NCI-H446 (cell line): Measurements from ENCODE around the gene CDK9.
A peak's percentile ranks its signal among the peaks of the same experiment; 100 is the strongest.
"Not testable (repeated sequence)": the region's sequence is repeated elsewhere in the genome, so short reads cannot be mapped to it uniquely, and the experiment has no call there.

Experiments used
- DNase-seq, 2 experiments: peaks; one replicate each; lab custom pipeline; 2025; lab: John Stamatoyannopoulos, UW

CDK9 gene

DNA sequence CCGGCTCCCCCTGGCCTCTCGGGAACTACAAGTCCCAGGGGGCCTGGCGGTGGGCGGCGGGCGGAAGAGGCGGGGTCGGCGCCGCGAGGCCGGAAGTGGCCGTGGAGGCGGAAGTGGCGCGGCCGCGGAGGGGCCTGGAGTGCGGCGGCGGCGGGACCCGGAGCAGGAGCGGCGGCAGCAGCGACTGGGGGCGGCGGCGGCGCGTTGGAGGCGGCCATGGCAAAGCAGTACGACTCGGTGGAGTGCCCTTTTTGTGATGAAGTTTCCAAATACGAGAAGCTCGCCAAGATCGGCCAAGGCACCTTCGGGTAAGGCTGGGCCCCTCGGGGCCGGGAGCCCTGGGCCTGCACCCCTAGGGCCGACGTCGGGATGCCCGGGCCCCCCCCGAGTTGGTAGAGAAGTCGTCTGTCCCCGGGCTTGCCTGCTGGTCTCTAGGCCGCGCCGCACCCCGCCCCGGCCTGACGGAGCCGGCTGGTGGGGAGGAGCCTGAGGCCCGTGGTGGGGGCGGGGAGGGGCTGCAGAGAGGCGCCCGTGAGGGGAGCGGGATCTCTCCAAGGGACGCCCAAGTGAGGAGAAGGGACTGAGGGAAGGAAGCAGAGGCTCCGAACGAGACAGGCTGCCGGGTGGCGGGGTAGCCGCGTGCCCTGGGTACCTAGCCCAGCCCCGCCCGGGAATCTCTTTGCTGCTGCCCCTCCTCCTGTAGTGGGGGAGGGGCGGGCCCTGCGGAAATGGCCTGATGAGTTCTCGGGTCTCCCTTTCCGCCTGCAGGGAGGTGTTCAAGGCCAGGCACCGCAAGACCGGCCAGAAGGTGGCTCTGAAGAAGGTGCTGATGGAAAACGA, at the start of gene CDK9:
TSS of gene CDK9 (plus strand) at position 102 of the 840 bp plus-strand sequence. CDS start at position 217, 115 bp downstream.
- peak; percentile 28 to 83 for DNase-seq

DNA sequence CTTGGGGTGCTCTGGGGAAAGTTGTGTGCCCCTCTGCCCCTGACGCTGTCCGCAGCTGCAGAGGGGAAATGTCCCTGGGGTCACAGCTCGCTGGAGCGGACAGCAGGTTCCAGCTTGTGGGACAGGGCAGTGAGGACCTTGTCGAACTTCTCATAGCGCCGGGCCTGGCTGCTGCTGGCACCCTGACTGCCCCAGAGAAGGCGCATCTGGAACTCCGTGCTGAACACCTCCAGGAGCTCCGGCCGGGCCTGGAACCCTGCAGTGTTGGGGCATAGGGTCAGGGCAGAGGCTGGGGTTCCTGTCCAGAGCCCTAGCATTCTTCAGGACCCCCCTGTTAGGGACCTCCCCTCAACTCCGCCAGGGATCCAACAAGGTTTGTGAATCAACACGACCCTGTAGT, 47.2 kb upstream of the CDK9 start:
- DNase-seq: no peak

DNA sequence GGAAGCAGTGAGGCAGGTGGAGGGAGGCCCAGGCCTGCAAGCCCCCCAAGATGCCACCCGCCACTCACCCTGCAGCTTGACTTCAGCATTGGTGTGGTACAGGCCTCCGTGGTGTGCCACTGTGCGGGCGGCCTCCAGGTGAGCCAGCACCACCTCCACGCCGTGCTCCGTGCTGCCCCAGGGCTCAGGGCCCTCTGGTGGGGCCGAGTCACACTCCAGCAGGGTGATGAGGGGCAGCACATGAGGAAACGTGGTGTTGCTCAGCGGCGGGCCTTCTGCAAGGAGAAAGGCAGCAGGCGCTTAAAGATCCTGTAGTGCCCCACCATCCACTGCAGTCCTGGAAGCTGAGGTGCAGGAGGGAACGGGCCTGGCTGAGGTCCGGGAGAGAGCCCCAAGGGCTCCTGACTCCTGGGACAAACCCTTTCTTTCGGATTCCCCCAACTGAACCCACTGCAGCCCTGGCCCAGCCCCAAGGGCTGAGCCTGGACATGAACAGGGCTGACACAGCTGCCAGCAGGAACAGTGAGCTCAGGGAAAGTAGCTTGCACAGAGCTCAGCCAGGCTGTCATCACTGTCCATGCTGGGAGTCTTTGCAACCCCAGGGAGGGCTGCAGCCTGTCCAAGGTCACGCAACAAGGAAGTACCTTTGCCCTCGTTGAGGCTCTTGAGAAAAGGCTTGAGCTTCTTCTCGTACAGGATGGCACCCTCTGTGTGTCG, 46.1 kb upstream of the CDK9 start:
- DNase-seq: no peak

DNA sequence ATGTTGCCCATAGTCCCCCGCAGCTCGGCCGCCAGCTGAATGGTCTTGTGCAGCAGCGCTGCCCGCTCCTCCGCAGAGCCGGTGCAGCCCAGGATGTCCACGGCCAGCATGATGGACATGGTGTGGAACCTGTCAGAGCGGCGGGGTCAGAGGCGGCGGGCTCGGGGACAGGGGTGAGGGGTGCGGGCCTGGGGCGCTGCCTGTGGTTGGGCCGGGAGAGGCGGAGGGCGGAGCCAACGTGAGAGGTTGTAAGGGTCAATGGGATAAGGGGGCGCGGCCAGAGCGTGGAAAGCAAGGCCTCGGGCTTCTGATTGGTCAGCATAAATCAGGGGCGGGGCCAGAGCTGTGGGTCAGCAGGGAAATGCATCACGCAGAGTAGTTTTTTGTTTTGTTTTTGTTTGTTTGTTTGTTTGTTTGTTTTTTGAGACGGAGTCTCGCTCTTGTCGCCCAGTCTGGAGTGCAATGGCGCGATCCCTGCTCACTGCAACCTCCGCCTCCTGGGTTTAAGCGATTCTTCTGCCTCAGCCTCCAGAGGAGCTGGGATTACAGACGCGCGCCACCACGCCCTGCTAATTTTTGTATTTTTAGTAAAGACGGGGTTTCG, 43.9 kb upstream of the CDK9 start:
- DNase-seq: no peak

DNA sequence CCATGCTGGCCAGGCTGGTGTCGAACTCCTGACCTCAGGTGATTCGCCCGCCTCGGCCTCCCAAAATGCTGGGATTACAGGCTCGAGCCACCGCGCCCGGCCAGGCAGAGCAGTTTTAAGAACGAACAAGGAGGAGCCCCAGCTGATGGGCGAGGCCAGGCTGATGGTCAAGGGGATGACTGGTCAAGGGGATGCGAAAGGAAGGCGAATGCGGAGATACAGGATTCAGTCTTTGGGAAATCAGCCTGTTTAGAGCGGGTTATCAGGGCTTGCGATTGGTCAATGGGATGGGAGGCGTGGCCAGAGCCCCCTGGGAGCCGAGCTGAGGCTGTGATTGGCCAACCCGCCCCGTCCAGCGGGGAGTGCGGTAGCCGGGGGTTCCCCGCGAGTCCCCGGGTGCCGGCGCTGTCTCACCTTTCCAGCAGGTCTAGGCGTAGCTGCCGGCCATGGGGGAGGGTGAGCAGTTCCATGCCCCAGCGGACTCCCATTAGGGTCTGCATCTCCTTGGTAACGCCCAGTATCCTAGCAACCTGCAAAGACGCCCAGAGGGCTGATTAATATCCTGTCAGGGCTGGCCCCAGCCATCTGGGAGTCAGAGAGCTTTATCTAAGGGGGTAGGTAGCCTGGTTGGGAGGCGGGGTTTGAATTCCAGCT, 43.3 kb upstream of the CDK9 start:
- no peak for DNase-seq

DNA sequence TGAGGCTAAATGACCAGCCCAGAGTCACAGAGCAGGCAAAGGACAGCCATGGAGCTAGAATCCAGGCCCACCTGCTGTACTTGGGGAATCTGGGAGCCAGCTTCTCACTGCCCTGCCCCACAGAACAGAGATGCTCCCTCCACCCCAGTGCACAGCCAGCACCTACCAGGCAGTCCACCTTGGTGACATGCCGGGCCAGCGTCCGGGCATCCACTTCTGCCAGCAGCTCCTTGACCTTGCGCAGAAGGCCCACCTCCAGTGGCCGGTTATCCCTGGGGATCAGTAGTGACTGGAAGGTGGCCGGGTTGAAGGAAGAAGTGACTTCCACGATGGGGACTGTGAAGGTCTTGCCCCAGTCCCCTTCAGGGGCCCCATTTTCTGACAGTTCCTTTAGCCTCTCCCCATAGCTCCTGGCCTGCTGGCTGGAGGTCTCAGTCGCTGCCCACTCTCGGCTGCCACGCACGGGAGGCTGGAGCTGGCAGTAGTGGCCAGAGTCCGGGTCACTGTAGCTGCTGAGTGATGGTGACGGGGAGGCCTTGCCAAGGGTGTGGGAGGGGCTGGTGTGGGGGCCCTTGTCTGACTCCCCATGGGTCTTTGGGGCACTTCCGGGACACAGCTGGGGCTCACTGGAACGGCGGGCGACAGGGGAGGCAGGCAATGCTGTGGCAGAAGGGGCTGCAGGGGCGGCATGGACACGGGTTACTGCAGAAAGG, 41.3 kb upstream of the CDK9 start:
- no peak for DNase-seq

DNA sequence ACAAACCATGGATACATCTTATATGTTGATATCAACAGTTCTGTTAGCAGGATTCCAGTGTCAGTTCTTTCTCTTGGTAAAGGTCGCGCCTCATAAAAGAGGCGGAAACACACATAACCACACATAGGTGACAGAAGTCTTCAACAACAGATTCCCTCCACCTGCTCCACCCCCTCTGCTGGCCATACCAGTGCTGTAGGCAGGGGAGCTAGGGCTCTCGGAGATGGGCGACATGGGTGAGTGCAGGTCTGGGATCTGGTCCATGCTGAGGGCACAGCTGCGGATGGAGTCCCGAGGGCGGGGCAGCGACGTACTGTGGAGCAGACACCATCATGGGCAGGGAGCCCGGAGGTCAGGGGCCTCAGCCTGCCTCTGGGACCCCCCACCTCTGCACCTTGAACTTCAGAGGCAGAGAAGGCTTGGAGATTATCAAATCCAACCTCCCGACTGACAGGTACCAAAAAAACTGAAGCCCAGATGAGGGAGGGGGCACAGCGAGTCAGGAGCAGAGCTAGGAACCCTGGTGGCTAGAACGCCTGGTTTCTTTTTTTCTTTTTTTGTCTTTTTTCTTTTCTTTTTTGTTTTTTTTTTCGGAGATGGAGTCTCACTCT, 38.8 kb upstream of the CDK9 start:
- DNase-seq: no peak

DNA sequence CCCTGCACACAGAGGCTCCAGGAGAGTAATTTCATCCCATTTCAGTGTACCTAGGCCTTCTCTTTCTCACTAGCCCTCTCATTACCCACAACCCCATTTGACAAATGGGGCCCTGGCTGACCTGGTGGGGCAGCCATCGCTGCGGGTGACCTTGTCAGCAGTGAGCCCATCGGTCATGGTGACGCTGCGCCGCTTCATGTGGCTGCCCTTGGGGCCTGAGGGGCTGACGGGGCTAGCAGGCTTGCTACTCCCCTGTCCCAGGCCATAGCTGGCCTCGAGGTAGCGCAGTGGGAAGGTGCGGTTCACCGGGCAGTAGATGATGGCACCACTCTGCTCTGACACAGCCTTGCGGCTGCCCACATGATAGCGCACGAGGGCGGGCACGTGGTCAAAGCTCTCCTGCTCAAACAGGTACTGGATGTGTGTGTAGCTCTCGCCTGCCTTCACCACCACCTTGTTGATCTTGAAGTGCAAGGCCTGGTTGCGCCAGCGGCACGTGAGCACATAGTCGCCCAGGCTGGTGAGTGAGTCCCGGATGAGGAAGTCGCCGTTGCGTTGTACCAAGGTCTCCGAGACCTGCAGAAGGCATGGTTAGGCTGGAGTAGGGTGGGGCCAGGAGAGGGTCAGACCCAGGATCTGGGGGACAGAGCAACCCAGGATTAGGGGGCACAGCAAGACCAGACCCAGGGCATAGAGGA, 36.6 kb upstream of the CDK9 start:
- no peak for DNase-seq

DNA sequence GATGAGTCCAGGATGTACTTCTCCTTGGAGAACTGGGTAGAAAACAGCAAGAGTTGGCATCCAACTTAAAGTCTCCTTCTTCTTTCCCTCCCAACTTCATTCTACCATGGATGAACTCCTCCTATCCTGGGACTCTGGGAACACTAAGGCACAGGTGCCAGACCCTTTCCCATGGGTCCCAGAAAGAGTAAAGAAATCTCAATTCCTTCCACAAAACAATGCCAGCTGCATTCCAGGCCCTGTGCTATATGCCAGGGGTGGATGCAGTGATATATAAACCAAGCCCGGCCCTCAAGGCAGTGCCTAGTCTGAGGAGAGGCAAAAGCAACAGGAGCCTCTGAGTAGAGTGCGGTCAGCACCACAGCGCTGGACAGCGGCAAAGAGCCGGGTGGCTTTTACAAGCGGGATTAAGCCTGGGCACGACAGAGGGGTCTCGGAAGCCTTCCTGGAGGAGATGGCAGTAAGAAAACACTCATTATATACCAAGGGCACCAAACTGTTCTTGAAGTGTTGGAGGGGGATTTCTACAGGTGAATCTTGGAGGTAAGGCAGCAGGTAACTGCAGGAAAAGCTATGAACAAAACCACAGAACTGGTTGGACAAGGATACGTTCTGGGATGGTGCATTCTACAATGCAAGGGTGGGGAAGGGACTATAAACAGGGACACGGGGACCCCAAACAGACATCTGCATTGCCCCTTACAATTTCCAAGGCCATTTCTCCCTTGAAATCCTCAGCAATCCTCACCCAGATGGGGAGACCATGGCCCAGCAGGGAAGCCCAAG, 34.4 kb upstream of the CDK9 start:
- no peak for DNase-seq

DNA sequence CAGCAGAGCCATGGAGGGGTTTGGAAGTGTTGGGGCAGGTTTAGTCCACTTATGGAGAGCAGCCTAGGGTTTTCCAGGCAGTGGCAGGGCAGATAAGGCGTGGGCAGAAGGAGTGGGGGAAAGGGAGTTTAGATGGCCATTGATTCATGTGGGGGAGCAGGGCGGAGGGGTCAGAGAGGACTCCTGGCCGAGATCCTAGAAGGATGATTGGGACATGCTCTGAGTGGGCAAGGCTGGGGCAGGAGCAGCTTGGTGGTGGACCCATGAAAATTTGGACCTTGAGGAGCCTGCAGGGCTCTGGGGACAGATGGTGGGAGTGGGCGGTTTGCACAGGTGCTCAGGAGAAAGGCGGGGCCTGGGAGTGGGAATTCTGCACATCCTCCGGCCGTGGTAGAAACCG, 32.7 kb upstream of the CDK9 start:
- no peak for DNase-seq

DNA sequence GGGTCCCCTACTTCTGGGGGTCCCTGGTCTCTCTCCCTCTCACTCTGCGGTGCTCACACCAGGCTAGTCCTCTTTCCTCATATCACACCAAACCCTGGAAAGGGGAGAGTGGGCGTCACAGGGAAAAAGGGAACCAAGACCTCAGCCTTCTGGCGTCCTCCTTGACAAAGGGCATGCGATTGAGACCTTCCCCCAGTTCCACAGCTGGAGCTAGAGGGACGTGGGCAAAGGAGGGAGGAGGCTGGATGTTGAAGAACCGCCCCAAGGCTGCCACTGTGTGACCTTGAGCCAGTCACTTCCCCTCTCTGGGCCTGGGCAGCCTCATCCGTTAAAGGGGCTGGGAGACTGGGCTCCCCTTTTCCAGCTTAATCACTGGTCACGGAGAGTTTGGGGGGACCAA, 32.2 kb upstream of the CDK9 start:
- no peak for DNase-seq

DNA sequence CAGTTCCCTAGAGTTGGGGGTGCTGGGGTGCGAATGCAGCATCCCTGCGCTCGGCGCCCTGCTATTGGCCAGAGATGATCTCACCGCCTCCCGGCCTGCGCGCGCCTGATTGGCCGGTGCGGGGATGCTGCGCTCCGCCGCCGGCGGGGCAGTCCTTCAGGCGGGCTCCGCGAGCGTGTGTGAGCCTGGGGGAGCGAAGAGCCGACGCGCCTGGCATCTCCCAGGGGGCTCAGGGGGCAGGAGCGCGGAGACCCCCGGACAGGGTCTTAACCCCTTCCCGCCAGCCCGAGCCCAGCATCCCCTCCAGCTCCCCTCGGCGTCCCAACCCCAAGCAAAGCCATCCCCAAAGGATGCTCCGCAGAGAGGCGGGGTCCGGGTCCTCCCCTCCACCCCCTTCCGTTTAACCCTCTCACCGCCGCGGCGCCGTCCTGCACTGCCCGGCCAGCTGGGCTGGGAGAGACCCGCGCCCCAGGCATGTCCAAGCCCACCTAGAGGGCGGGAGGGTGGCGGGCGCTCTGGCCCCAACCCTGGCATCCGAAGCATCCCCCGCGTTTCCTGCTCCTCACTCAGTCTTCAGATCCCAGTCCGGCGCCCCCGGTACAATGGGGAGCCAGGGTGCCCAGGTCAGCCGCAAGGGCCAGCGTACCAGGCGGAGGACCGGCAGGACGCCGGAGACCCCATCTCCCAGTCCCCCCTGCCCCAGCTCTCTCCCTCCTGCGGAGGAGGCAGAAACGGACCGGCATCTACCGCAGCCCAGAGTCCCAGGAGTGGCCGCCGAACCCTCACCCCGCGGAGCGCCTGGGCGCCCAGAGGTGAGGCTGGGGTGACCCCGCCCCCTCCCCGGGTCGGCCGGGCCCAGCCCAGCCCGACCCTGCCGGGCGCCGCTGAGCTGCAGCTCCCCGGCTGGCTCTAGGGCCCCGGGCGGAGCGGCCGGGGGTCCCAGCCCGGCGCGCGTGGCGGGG, 31.5 kb upstream of the CDK9 start:
- DNase-seq: peak in 1 of 2 experiments; percentile 20

DNA sequence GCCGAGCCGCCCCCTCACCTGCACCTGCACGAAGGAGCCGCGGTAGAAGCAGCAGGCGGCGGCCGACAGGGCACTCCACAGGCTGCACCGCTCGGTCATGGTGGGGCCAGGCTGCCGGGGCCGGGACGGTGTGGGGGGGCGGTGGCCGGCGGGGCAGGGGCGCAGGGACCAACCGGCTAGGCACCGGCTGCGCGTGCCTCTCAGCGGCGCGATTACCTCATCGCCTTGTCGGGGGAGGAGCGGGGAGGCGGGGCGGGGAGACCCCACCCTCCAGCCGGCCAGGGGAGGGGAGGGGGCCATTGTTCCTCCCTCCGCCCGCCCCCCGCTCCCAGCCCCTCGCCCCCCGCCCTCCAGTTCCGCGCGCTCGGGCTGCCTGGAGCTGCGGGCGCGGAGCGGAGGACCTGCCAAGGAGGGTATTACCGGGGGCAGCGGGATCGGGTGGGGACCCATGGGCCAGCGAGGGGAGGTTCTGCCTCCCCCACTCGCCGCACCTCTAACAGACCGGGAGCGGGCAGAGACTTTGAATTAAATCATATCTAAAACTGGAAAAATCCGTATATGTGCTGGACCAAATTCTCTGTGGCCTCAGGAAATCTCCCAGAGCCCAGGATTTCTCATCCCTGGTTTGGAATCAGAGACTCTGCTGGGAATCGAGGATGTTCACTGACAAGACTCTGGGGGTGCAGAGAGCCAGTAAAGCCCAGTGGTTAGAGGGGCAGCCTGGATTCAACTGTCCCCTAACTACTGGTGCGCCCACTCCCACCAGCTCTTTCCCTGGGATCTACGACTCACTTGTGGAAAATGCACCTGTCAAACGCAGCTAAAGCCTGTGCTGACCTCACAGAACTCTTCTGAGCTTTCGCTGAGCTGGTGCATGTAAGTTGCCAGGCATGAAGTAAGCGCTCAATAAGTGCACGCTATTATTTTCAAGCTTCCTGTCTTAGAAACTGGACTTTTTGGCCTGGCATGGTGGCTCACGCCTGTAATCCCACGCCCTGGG, 30.5 kb upstream of the CDK9 start:
- peak; percentile 6 to 41 for DNase-seq

DNA sequence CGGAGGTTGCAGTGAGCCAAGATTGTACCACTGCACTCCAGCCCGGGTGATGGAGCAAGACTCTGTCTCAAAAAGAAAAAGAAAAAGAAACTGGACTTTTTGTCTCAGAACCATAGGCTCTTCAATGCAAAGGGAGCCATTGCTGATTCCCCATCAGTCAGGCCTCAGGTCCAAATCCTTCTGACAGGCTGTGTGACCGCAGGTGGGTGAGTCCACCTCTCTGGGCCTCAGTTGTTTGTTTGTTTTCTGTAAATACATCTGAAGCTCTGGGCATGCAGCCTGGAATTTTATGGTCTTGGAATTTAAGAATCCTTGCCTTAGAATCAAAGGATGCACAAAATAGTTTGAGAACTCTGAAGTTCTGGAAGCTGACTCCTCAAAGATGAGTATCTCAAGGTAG, 29.6 kb upstream of the CDK9 start:
- DNase-seq: no peak

DNA sequence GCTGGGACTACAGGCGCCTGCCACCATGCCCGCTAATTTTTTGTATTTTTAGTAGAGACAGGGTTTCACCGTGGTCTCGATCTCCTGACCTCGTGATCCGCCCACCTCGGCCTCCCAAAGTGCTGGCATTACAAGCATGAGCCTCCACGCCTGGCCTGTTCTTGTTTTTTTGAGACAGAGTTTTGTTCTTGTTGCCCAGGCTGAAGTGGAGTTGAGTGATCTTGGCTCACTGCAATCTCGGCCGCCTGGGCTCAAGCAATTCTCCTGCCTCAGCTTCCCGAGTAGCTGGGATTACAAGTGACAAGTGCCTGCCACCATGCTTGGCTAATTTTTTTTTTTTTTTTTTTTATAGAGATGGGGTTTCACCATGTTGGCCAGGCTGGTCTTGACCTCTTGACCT, 29.1 kb upstream of the CDK9 start:
- DNase-seq: not testable (repeated sequence)

DNA sequence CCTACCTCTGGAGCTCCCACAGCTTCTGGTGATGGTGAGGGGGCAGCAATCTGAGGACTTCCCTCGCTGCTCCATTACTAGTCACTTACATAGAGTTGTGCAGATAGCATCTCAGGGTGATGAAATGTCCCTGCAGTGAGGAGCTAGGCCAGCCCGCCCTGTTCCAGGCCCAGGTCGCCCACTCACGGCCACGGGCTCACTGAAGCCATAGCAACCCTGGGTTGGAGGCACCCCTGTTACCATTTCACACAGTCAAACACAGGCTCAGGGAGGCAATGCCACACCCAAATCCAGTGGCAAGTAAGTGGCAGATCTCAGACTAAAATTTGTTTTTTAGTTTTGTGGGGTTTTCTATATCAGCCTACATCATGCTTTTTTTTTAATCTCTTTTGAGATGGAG, 27.0 kb upstream of the CDK9 start:
- DNase-seq: no peak

DNA sequence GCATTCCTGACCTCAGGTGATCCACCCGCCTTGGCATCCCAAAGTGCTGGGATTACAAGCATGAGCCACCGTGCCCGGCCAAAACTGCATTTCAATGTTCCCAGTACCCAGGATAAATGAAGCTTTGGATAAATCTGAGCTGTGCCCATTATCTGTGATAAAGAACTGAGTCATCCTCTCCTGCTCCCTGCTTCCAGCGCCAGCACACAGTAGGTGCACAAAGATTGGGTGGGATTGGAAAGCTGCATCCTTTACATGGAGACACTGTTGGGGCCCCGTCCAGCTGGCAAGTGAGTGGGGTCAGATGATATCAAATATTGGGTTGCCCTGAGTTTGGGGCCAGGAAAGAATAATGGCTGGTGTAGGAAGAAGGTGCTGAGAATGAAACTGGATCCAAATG, 24.8 kb upstream of the CDK9 start:
- DNase-seq: no peak
